Fibroblast of lung (primary cell): ENCODE measurements around the gene MTHFSD.
"Not testable (repeated sequence)": the region's sequence is repeated elsewhere in the genome, so short reads cannot be mapped to it uniquely, and the experiment has no call there.

Experiments
- CTCF ChIP-seq, 2 donors: IDR thresholded peaks in 1 of 2; conservative IDR thresholded peaks in 1 of 2; 1 replicate in 1 of 2; 2 replicates in 1 of 2; pipeline ENCODE4 v1.5.1; 2011 to 2012; ENCODE audit warnings: low read length in 2 of 2, control low read depth in 1 of 2, inconsistent platforms in 1 of 2, low read depth in 1 of 2, mild to moderate bottlenecking in 1 of 2
- EZH2 ChIP-seq: IDR thresholded peaks from 2 replicates; pipeline ENCODE4 v1.5.1; 2012; ENCODE audit warnings: low read length, control low read depth, mild to moderate bottlenecking; ENCODE audit errors: missing control alignments

- TF ChIP-seq CTCF (conservative IDR thresholded peaks at IDR 0.05 in 1 of 2, IDR thresholded peaks at IDR 0.05 in 1 of 2; ENCODE audit: low read depth in 1 of 2, low read length in 2 of 2); EZH2: not testable (repeated sequence)
These were observed 32.9 kb upstream of the MTHFSD start for GRCh38 chr16:86587955-86588354.
